Keratinocyte (primary cell): Measurements from ENCODE around the gene LRBA. TPM values are rescaled to one million over a fixed set of nuclear protein-coding genes. Genes with fewer than 3 reads are reported as not detected.

Source experiments
- DNase-seq: peaks from one replicate; pipeline ENCODE4 v3.0.0-alpha.2; 2011; ENCODE audit warnings: low read depth, missing footprints, low spot score
- FAIRE-seq: peaks from 2 replicates; lab custom pipeline; 2011; peaks lifted over from hg19 to GRCh38; lab: Jason Lieb, UNC
- H2AFZ ChIP-seq: 2 replicates; pipeline ENCODE4 v1.6.0; 2012; ENCODE audit warnings: low read length, control low read depth, inconsistent platforms; ENCODE audit not compliant: control insufficient read depth
- H3K27ac ChIP-seq: 2 replicates; pipeline ENCODE4 v1.5.1; 2011; ENCODE audit warnings: low read length; ENCODE audit not compliant: control insufficient read depth, insufficient read depth
- H3K27me3 ChIP-seq: 3 replicates; pipeline ENCODE4 v1.6.0; 2011; ENCODE audit warnings: low read length; ENCODE audit not compliant: control insufficient read depth, insufficient read depth; ENCODE audit errors: extremely low read depth
- H3K36me3 ChIP-seq, 2 experiments: 2 replicates in 1 of 2; 3 replicates in 1 of 2; pipeline ENCODE4 v1.5.1; 2011; ENCODE audit warnings: low read length in 2 of 2, mild to moderate bottlenecking in 1 of 2; ENCODE audit not compliant: control insufficient read depth in 2 of 2, insufficient read depth in 2 of 2; ENCODE audit errors: extremely low read depth in 1 of 2
- H3K4me1 ChIP-seq: 3 replicates; pipeline ENCODE4 v1.5.1; 2011; ENCODE audit warnings: low read length; ENCODE audit not compliant: control insufficient read depth, insufficient read depth; ENCODE audit errors: extremely low read depth
- H3K4me2 ChIP-seq: 3 replicates; pipeline ENCODE4 v1.6.0; 2011; ENCODE audit warnings: low read depth, low read length; ENCODE audit not compliant: control insufficient read depth, insufficient read depth; ENCODE audit errors: extremely low read depth
- H3K4me3 ChIP-seq, 3 experiments: fragments of 200-600 bp in 1 of 3; sonication (generic) in 1 of 3; 2 replicates in 2 of 3; 3 replicates in 1 of 3; pipeline ENCODE4 v1.5.1; 2011 to 2016; ENCODE audit warnings: low read length in 3 of 3, mild to moderate bottlenecking in 3 of 3, control low read depth in 2 of 3, inconsistent platforms in 1 of 3, low read depth in 1 of 3, mixed read lengths in 1 of 3, mixed run types in 1 of 3, moderate library complexity in 1 of 3; ENCODE audit not compliant: control insufficient read depth in 2 of 3, insufficient read depth in 2 of 3; ENCODE audit errors: extremely low read depth in 1 of 3
- H3K79me2 ChIP-seq: 2 replicates; pipeline ENCODE4 v1.6.0; 2012; ENCODE audit warnings: low read length; ENCODE audit not compliant: control insufficient read depth, insufficient read depth
- H3K9ac ChIP-seq: 3 replicates; pipeline ENCODE4 v1.6.0; 2011; ENCODE audit warnings: low read length; ENCODE audit not compliant: control insufficient read depth, insufficient read depth; ENCODE audit errors: extremely low read depth
- H3K9me1 ChIP-seq: 3 replicates; pipeline ENCODE4 v1.6.0; 2011; ENCODE audit warnings: low read length; ENCODE audit not compliant: control insufficient read depth, insufficient read depth; ENCODE audit errors: extremely low read depth
- H3K9me3 ChIP-seq: 2 replicates; pipeline ENCODE4 v1.5.1; 2012; ENCODE audit warnings: low read depth, low read length; ENCODE audit not compliant: control insufficient read depth
- H4K20me1 ChIP-seq: 3 replicates; pipeline ENCODE4 v1.6.0; 2011; ENCODE audit warnings: low read length; ENCODE audit not compliant: control insufficient read depth, insufficient read depth; ENCODE audit errors: extremely low read depth
- CTCF ChIP-seq, 3 experiments: IDR thresholded peaks in 1 of 3; conservative IDR thresholded peaks in 1 of 3; optimal IDR thresholded peaks in 1 of 3; 2 replicates in 2 of 3; 3 replicates in 1 of 3; pipeline versions ENCODE3 to v1.5.1; 2011; ENCODE audit warnings: low read length in 3 of 3, mild to moderate bottlenecking in 3 of 3, moderate library complexity in 2 of 3, control low read depth in 1 of 3, inconsistent platforms in 1 of 3; ENCODE audit not compliant: insufficient read depth in 2 of 3; ENCODE audit errors: extremely low read depth in 1 of 3
- EZH2 ChIP-seq: IDR thresholded peaks from one replicate; pipeline ENCODE4 v1.6.1; 2012; ENCODE audit warnings: inconsistent platforms, mild to moderate bottlenecking, low read length, moderate library complexity
- dilution Hi-C: fragments of 300-500 bp; cut with MboI; formaldehyde crosslinking; loops from one replicate; pipeline ENCODE4 v1.7.0; 2020; ENCODE audit warnings: low sequenced_read_pairs; ENCODE audit not compliant: extremely low pct_ligation_motif_present
- polyA plus RNA-seq, 5 experiments: library from polyadenylated mRNA; depleted of rRNA in 3 of 5; stranded (reverse) in 3 of 5; stranded (forward) in 1 of 5; unstranded in 1 of 5; fragments of >200 nt; gene quantifications; 1 replicate in 1 of 5; 2 replicates in 3 of 5; 3 replicates in 1 of 5; pipeline versions ENCODE4 v1.2.1 to v1.2.3, GENCODE V29; 2011 to 2012; ENCODE audit warnings: missing spikeins in 2 of 5, low read depth in 1 of 5, low replicate concordance in 1 of 5

LRBA gene
- polyA plus RNA-seq, 1 donor (not counting 4 experiments of a cell fraction or from before 2014, with no cell fraction given) = 35.6 TPM

DNA sequence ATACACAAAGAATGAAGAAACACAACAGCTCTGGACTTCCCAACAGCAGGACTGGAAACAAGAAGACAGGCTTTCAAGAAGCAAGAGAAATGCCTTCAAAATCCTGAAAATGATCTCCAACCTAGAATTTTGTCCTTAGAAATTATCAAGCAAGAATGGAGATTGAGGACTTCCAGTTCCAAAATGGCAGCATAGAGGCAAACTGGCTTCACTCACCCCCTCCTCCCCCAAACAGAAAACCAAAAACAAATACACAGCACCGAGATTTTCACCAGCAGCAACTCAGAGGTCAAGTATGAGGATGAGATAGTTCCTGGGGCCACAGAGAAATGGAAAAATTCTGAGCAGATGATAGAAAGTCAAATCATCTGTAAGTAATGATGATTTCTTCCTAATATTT, 40.5 kb upstream of the LRBA start:
- dilution Hi-C loops = no loop called here
- no peaks in the 10 kb centered on the region for H4K20me1 ChIP-seq
- no peaks in the 10 kb centered on the region for H3K79me2 ChIP-seq
- H2AFZ ChIP-seq = no peak overlapping the region
- no peaks in the 10 kb centered on the region for H3K4me1 ChIP-seq
- DNase-seq = no peak
- H3K4me3 ChIP-seq = no peak overlapping the region
- no peaks in the 10 kb centered on the region for H3K27me3 ChIP-seq
- H3K27ac ChIP-seq = no peak overlapping the region
- no peak overlapping the region for H3K9ac ChIP-seq
- no peak overlapping the region for H3K4me2 ChIP-seq
- no peaks in the 10 kb centered on the region for H3K36me3 ChIP-seq
- TF ChIP-seq CTCF (optimal IDR thresholded peaks at IDR 0.05 in 1 of 3, IDR thresholded peaks at IDR 0.05 in 1 of 3, conservative IDR thresholded peaks at IDR 0.05 in 1 of 3; ENCODE audit: extremely low read depth in 1 of 3, insufficient read depth in 2 of 3, low read length in 3 of 3) (no peak), EZH2 (no peak)
- no peak for FAIRE-seq
- H3K9me1 ChIP-seq = no peaks in the 10 kb centered on the region
- H3K9me3 ChIP-seq = no peaks in the 10 kb centered on the region

- dilution Hi-C loops = no loop called here
- no peaks in the 10 kb centered on the region for H3K4me1 ChIP-seq
- H3K9me1 ChIP-seq = no peaks in the 10 kb centered on the region
- no peak overlapping the region for H3K4me3 ChIP-seq
- H3K79me2 ChIP-seq = no peaks in the 10 kb centered on the region
- TF ChIP-seq CTCF (optimal IDR thresholded peaks at IDR 0.05 in 1 of 3, IDR thresholded peaks at IDR 0.05 in 1 of 3, conservative IDR thresholded peaks at IDR 0.05 in 1 of 3; ENCODE audit: extremely low read depth in 1 of 3, insufficient read depth in 2 of 3, low read length in 3 of 3) = no peak
- TF ChIP-seq EZH2 = no peak
- no peak overlapping the region for H2AFZ ChIP-seq
- H3K9ac ChIP-seq = no peak overlapping the region
- DNase-seq = no peak
- H3K9me3 ChIP-seq = no peaks in the 10 kb centered on the region
- no peaks in the 10 kb centered on the region for H3K27me3 ChIP-seq
- FAIRE-seq = no peak
- no peak overlapping the region for H3K4me2 ChIP-seq
- H3K27ac ChIP-seq = no peak overlapping the region
- H4K20me1 ChIP-seq = no peaks in the 10 kb centered on the region
- H3K36me3 ChIP-seq = no peaks in the 10 kb centered on the region
Measured at GRCh38 chr4:151052785-151053184, 37.7 kb upstream of the LRBA start.
